ENCODE data around the gene NANOS1.
A peak's percentile ranks its signal among the peaks of the same experiment; 100 is the strongest.

The NANOS1 gene

GRCh38 chr10:119061352-119061751, 31.8 kb downstream of the NANOS1 start:
- DNase-seq (ENCODE audit: low read depth) = no peak

DNA sequence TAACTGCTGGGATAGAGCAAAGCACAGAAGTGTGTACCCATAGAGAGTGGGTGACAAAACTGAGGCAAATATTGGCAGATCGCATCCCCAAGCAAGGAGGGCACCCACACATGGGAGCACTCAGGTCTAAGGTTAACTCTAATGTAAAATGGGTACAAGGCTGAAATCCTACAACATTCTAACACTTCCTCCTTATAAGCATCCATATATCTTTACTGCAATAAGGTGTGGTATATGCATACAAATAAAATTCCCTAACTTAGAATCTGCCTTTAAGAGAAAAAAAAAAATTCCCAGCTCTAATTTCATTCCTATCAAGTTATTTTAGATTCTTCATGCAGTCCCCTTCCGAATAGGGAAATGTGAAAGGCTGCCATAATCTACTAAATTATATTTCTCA, 32.4 kb downstream of the NANOS1 start:
- no peak for DNase-seq (ENCODE audit: low read depth)

DNA sequence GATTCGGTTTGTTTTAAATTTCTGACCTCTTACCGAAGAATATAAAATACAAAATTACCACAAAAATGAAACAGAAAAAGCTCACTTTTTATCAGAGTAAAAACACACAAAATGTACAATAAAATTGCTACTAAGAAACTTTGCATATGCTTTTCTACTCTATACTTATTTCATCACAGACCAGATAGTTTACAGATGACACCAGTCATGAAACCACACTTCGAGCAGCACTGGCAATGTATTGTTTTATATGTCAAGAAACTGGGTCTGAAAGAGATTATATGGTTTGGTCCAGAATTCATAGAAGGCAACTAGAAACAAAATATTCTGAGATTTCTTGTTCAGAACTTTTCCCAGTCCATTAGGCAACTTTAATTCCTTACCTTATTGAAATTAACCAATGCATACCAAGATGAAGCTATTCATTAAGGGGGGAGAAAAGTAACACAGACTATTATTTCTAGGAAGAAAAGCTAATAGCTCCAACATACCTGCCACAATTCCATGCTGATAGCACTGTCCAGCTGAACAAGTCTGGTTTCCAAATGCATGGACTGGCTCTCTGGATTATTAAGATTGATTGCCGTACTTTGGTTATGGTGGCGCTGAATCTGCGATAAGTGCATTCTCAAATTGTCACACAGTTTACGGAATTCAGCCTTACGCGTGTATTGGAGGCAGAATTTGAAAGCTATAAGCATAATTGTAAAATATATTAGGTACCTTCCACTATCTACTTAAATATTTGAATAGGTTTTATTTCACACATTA, 41.1 kb downstream of the NANOS1 start:
- DNase-seq (ENCODE audit: low read depth) = no peak

GRCh38 chr10:119073584-119073983, 44.1 kb downstream of the NANOS1 start:
- DNase-seq (ENCODE audit: low read depth) = no peak

GRCh38 chr10:119078422-119079179, 49.1 kb downstream of the NANOS1 start:
- DNase-seq (ENCODE audit: low read depth) = no peak

DNA sequence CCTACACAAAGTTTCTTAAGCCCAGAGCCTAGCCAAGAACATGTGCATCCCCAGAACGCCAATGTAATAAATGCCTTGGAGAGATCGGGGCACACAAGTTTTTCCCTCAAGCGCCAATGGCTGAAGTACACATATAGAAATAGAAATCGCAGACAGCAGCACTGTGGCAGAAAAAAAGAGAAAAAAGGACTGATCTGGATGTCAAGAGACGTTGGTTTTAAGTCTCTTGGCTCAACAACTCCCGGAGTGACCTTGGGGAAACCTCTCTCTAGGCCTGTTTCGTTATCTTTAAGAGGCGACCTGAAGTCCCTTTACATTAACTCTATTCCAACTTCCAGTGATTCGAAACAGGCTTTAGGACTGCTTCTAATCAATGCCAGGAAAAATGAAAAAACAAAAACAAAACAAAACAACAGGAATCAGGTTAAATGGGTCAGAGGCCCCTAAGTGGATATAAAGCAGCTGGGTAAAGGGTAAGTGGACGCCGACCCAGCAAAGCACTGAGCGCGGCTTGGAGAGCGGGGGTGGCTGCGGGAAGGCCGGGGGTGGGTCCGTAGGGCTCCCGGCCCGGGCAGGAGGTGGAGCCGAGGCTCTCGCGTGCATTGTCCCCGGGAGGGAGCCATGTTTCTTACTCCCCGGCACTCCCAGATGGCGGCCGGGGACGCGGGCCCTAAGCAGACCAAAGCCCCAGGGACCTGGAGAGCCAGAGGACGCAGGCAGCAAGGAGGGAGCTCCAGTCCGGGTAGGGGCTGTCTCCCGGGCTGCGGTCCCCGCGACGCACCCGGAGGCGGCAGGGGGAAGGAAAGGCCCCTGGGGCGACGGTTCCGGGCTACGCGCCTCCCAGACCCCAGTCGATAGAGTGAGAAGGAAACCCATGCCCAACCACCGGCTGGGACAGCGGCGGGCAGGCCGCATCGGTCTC, 50.3 kb downstream of the NANOS1 start:
- peak; percentile 40 for DNase-seq (ENCODE audit: low read depth)

- DNase-seq (ENCODE audit: low read depth) = peak; percentile 80
Observed at GRCh38 chr10:119080521-119081259, 51.2 kb downstream of the NANOS1 start, which contains the start of gene EIF3A. Gene EIF3A (minus strand): TSS chr10:119080817. CDS start chr10:119080676, 141 bp downstream.
